ENCODE results near the gene CRTAP.
"Not testable (repeated sequence)": the region's sequence is repeated elsewhere in the genome, so short reads cannot be mapped to it uniquely, and the experiment has no call there.

The CRTAP gene

DNA sequence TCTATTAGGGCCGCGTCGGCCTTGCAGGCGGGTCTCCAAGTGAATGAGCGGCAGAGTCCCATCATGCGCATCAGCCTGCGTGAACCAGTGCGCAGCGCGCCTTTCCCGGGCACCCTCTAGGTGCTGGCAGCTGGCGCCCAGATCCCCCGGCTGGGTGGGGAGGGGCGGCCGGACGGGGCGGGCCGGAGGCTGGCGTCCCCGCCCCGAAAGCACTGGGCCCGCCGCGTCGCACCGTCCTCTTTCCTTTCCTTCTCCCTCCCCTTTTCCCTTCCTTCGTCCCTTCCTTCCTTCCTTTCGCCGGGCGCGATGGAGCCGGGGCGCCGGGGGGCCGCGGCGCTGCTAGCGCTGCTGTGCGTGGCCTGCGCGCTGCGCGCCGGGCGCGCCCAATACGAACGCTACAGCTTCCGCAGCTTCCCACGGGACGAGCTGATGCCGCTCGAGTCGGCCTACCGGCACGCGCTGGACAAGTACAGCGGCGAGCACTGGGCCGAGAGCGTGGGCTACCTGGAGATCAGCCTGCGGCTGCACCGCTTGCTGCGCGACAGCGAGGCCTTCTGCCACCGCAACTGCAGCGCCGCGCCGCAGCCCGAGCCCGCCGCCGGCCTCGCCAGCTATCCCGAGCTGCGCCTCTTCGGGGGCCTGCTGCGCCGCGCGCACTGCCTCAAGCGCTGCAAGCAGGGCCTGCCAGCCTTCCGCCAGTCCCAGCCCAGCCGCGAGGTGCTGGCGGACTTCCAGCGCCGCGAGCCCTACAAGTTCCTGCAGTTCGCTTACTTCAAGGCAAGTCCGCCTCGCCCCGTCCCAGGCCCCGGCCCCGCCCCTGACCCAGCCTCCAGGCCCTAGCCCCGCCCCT is at the start of gene CRTAP:
Gene CRTAP (plus strand): TSS at position 243 of the 850 bp plus-strand sequence. CDS start 64 bp downstream, at position 307.
- TF ChIP-seq, protein P1, sequence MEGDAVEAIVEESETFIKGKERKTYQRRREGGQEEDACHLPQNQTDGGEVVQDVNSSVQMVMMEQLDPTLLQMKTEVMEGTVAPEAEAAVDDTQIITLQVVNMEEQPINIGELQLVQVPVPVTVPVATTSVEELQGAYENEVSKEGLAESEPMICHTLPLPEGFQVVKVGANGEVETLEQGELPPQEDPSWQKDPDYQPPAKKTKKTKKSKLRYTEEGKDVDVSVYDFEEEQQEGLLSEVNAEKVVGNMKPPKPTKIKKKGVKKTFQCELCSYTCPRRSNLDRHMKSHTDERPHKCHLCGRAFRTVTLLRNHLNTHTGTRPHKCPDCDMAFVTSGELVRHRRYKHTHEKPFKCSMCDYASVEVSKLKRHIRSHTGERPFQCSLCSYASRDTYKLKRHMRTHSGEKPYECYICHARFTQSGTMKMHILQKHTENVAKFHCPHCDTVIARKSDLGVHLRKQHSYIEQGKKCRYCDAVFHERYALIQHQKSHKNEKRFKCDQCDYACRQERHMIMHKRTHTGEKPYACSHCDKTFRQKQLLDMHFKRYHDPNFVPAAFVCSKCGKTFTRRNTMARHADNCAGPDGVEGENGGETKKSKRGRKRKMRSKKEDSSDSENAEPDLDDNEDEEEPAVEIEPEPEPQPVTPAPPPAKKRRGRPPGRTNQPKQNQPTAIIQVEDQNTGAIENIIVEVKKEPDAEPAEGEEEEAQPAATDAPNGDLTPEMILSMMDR (conservative IDR thresholded peaks at IDR 0.05; ENCODE audit: low read depth, low read length) = no peak
- H3K4me3 ChIP-seq (ENCODE audit: low read length) = peak within 1 kb of the TSS; percentile 60
- peak; percentile 95 for DNase-seq (ENCODE audit: low read depth)

DNA sequence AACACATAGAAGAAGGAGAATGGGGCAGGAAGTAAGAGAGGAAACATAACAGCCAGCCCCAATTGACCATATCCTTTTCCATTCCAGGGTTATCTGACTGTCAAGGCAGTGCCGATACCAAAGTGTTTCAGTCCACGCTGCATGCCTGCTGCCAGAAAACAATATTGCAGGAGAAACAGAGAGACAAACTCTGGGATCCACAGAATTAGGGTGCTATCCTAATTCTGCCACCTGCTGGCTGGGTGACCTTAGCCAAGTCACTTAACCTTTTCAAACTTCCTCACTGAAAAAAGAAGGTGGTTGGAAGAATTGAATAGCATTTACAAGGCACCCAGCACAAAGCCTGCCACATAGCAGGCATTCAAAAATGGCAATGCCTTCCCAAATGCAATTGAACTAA is 48.9 kb upstream of the CRTAP start:
- TF ChIP-seq, protein P1 (conservative IDR thresholded peaks at IDR 0.05; ENCODE audit: low read depth, low read length) = no peak
- DNase-seq (ENCODE audit: low read depth) = no peak

DNA sequence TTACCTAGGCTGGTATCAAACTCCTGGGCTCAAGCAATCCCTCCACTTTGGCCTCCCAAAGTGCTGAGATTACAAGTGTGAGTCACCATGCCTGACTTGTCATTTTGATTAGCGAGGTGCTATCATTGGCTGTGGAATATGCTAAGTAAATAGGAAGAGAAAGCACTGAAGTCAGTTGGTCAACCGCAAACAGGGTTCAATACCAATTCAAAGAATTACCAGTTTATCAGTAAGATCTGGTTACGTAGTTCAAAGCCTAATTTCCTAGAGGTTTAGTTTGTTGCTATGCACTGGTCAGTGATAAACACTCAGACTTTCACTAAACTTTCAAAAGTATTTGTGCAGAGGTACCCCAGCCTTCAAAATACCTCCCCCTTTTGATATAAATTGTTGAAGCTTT is 46.3 kb upstream of the CRTAP start:
- H3K4me3 ChIP-seq (ENCODE audit: low read length) = no peak overlapping the region
- no peak for DNase-seq (ENCODE audit: low read depth)
- TF ChIP-seq, protein P1 (conservative IDR thresholded peaks at IDR 0.05; ENCODE audit: low read depth, low read length) = no peak

More for the DNA sequence above, 48.9 kb upstream of the CRTAP start:
- H3K4me3 ChIP-seq (ENCODE audit: low read length) = no peak overlapping the region

DNA sequence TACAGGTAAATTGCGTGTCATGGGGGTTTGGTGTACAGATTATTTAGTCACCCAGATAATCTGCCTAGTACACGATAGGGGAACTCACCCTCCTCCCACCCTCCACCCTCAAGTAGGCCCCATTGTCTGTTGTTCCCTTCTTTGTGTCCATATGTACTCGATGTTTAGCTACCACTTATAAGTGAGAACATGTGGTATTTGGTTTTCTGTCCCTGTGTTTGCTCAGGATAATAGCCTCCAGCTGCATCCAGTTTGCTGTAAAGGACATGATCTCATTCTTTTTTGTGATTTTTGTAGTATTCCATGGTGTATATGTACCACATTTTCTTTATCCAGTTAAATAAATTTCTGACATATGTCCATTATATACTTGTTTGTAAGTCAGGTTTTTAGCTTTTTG is 44.0 kb upstream of the CRTAP start:
- H3K4me3 ChIP-seq (ENCODE audit: low read length); DNase-seq (ENCODE audit: low read depth): not testable (repeated sequence)

DNA sequence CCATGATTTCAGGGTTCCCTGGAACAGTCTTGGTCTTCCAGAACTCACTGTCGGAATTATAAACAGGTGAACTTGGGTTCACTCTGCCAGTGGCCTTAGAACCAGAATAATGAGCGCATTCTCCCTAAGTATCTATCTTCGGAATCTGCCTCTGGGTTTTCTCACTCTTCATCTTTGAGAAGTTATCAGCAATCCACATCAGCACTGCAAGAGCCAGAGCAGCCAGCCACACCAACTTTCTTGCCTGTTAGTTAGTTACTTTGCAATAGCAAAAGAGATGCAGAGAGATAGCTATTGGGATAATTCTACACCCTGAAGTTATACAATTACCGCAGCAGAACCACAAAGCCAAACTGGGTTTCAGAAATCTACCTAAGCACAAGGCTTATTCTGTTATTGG is 42.6 kb upstream of the CRTAP start:
- TF ChIP-seq, protein P1 (conservative IDR thresholded peaks at IDR 0.05; ENCODE audit: low read depth, low read length) = no peak
- no peak overlapping the region for H3K4me3 ChIP-seq (ENCODE audit: low read length)
- no peak for DNase-seq (ENCODE audit: low read depth)

DNA sequence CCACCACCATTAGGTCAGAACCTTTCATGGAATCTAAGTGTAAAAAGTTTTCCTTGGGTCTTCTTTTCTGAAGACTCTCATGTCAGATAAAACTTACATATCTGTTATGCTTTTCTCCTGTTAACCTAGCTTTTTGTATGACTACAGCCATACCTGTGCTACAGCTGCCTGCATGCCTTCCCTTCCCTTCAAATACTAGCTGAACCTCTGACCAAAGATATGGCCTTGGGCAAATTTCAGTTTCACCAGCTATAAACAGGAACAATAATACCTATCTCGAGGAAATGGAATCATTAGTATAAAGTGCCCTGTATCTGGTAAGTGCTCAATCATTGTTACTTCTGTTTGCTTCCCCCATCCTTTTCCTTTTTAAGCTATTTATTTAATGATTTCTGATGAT is 41.9 kb upstream of the CRTAP start:
- no peak for DNase-seq (ENCODE audit: low read depth)
- TF ChIP-seq, protein P1 (conservative IDR thresholded peaks at IDR 0.05; ENCODE audit: low read depth, low read length) = no peak
- H3K4me3 ChIP-seq (ENCODE audit: low read length) = no peak overlapping the region

DNA sequence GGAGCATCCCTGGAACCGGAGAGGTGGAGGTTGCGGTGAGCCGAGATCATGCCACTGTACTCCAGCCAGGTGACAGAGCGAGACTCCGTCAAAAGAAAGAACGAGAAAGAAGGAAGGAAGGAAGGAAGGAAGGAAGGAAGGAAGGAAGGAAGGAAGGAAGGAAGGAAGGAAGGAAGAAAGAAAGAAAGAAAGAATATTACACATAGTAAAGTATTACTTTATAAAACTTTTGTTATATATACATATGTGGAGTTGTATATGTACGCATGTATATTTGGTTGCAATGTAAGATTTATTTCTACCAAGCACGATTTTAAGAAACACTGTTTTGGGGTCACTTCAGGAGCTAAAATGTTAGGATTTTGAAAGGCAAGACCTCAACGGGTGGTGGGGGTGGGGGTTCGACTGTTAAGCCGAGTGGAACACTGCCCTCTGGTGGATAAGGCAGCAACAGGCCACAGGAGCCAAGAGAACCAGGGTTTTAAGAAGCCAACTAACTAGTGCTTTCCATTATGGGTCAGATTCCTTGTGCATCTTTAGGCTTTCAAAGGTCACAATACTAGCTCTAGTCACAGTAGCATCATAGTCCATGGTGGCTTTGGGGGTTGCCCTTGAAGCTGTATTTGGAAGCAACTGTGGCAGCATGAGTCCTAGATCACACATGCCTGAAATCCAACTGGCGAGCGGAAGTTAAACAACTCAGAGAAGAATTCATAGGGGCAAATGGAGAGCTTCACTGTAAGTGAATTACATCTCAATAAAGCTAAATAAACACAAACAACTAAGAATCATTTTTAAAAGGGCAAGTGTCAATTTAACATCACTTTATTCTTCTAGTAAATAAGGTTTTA is 39.4 kb upstream of the CRTAP start:
- no peak overlapping the region for H3K4me3 ChIP-seq (ENCODE audit: low read length)
- TF ChIP-seq, protein P1 (conservative IDR thresholded peaks at IDR 0.05; ENCODE audit: low read depth, low read length) = peak; percentile 100
- no peak for DNase-seq (ENCODE audit: low read depth)
